ENCODE data around the gene IL20RA. TPM values are rescaled to one million over a fixed set of nuclear protein-coding genes. Genes with fewer than 3 reads are reported as not detected.
"Not testable (repeated sequence)": the region's sequence is repeated elsewhere in the genome, so short reads cannot be mapped to it uniquely, and the experiment has no call there.

IL20RA gene
- total and polyA plus RNA-seq, 5 donors from 2014 or later = not detected

GRCh38 chr6:136979206-136979605 is 65.6 kb downstream of the IL20RA start:
- no peaks in the 10 kb centered on the region for H3K36me3 Mint-ChIP-seq

GRCh38 chr6:136977075-136977474 is 67.7 kb downstream of the IL20RA start:
- ATAC-seq (ENCODE audit: low read depth in 2 of 2) = no peak
- H3K27ac ChIP-seq (ENCODE audit: insufficient read depth, low read length, poor library complexity, severe bottlenecking) = no peak overlapping the region
- no peak overlapping the region for H3K4me3 Mint-ChIP-seq
- H3K9me3 ChIP-seq (ENCODE audit: control insufficient read depth in 2 of 2, low read length in 2 of 2) = no peaks in the 10 kb centered on the region
- no peak overlapping the region for H3K27ac Mint-ChIP-seq
- H3K4me3 ChIP-seq (ENCODE audit: low read depth, low read length) = no peak overlapping the region
- H3K27me3 Mint-ChIP-seq = peaks cover 27% of the 10 kb centered on the region
- H3K27me3 ChIP-seq (ENCODE audit: control insufficient read depth, insufficient read depth, low read length) = peaks cover 7% of the 10 kb centered on the region
- DNase-seq = no peak
- H3K36me3 ChIP-seq (ENCODE audit: control insufficient read depth, insufficient read depth, low read length) = no peaks in the 10 kb centered on the region
- peaks cover 0 to 2% (median 0%) of the 10 kb centered on the region in 7 donors for H3K9me3 Mint-ChIP-seq
- H3K4me1 Mint-ChIP-seq = no peaks in the 10 kb centered on the region
- no peaks in the 10 kb centered on the region for H3K36me3 Mint-ChIP-seq
- H3K4me1 ChIP-seq (ENCODE audit: control insufficient read depth, insufficient read depth, low read length, poor library complexity, severe bottlenecking) = no peaks in the 10 kb centered on the region

More at GRCh38 chr6:136979206-136979605, 65.6 kb downstream of the IL20RA start:
- Histone ChIP-seq H3K9me3 (ENCODE audit: control insufficient read depth in 2 of 2, low read length in 2 of 2) (no peaks in the 10 kb centered on the region), H3K36me3 (ENCODE audit: control insufficient read depth, insufficient read depth, low read length) (no peaks in the 10 kb centered on the region), H3K27me3 (ENCODE audit: control insufficient read depth, insufficient read depth, low read length) (peaks cover 7% of the 10 kb centered on the region), H3K27ac (ENCODE audit: insufficient read depth, low read length, poor library complexity, severe bottlenecking) (no peak overlapping the region), H3K4me1 (ENCODE audit: control insufficient read depth, insufficient read depth, low read length, poor library complexity, severe bottlenecking) (no peaks in the 10 kb centered on the region), H3K4me3 (ENCODE audit: low read depth, low read length) (no peak overlapping the region)
- Mint-ChIP-seq H3K27me3 (peaks cover 25% of the 10 kb centered on the region), H3K4me3 (no peak overlapping the region), H3K9me3 (peaks cover 0 to 2% (median 0%) of the 10 kb centered on the region in 7 donors), H3K27ac (no peak overlapping the region), H3K4me1 (no peaks in the 10 kb centered on the region)
- ATAC-seq (ENCODE audit: low read depth in 2 of 2) (no peak), DNase-seq (no peak)

- no peak overlapping the region for H3K4me3 Mint-ChIP-seq
- no peak for DNase-seq
- Histone ChIP-seq H3K4me3 (ENCODE audit: low read depth, low read length) (no peak overlapping the region), H3K9me3 (ENCODE audit: control insufficient read depth in 2 of 2, low read length in 2 of 2) (no peaks in the 10 kb centered on the region), H3K36me3 (ENCODE audit: control insufficient read depth, insufficient read depth, low read length) (no peaks in the 10 kb centered on the region), H3K27me3 (ENCODE audit: control insufficient read depth, insufficient read depth, low read length) (peaks cover 7% of the 10 kb centered on the region), H3K4me1 (ENCODE audit: control insufficient read depth, insufficient read depth, low read length, poor library complexity, severe bottlenecking) (no peaks in the 10 kb centered on the region), H3K27ac (ENCODE audit: insufficient read depth, low read length, poor library complexity, severe bottlenecking) (no peak overlapping the region)
- no peaks in the 10 kb centered on the region for H3K36me3 Mint-ChIP-seq
- H3K4me1 Mint-ChIP-seq = no peaks in the 10 kb centered on the region
- no peak for ATAC-seq (ENCODE audit: low read depth in 2 of 2)
- H3K27me3 Mint-ChIP-seq = peaks cover 23% of the 10 kb centered on the region
- no peaks in the 10 kb centered on the region for H3K9me3 Mint-ChIP-seq
- H3K27ac Mint-ChIP-seq = no peak overlapping the region
These were observed 69.6 kb downstream of the IL20RA start for GRCh38 chr6:136975089-136975715.

GRCh38 chr6:136973781-136974180 is 71.0 kb downstream of the IL20RA start:
- H3K4me3 Mint-ChIP-seq; H3K36me3 Mint-ChIP-seq; H3K9me3 Mint-ChIP-seq; DNase-seq; H3K4me3 ChIP-seq (ENCODE audit: low read depth, low read length); H3K4me1 ChIP-seq (ENCODE audit: control insufficient read depth, insufficient read depth, low read length, poor library complexity, severe bottlenecking); H3K36me3 ChIP-seq (ENCODE audit: control insufficient read depth, insufficient read depth, low read length); ATAC-seq (ENCODE audit: low read depth in 2 of 2); H3K4me1 Mint-ChIP-seq; H3K27me3 ChIP-seq (ENCODE audit: control insufficient read depth, insufficient read depth, low read length); H3K27ac ChIP-seq (ENCODE audit: insufficient read depth, low read length, poor library complexity, severe bottlenecking); H3K9me3 ChIP-seq (ENCODE audit: control insufficient read depth in 2 of 2, low read length in 2 of 2): not testable (repeated sequence)
- Mint-ChIP-seq H3K27me3 (peaks cover 16% of the 10 kb centered on the region), H3K27ac (peak overlapping the region in 1 of 3 donors; percentile 81)

- Mint-ChIP-seq H3K27me3 (peaks cover 15% of the 10 kb centered on the region), H3K27ac (no peak overlapping the region), H3K9me3 (no peaks in the 10 kb centered on the region), H3K36me3 (no peaks in the 10 kb centered on the region), H3K4me1 (peaks cover 0 to 8% (median 3%) of the 10 kb centered on the region in 4 donors), H3K4me3 (no peak overlapping the region)
- Histone ChIP-seq H3K27me3 (ENCODE audit: control insufficient read depth, insufficient read depth, low read length) (peaks cover 1% of the 10 kb centered on the region), H3K4me1 (ENCODE audit: control insufficient read depth, insufficient read depth, low read length, poor library complexity, severe bottlenecking) (no peaks in the 10 kb centered on the region), H3K36me3 (ENCODE audit: control insufficient read depth, insufficient read depth, low read length) (no peaks in the 10 kb centered on the region), H3K4me3 (ENCODE audit: low read depth, low read length) (no peak overlapping the region), H3K27ac (ENCODE audit: insufficient read depth, low read length, poor library complexity, severe bottlenecking) (no peak overlapping the region), H3K9me3 (ENCODE audit: control insufficient read depth in 2 of 2, low read length in 2 of 2) (no peaks in the 10 kb centered on the region)
- no peak for ATAC-seq (ENCODE audit: low read depth in 2 of 2)
- no peak for DNase-seq
These were observed 73.2 kb downstream of the IL20RA start for GRCh38 chr6:136971609-136972008.

GRCh38 chr6:136969930-136970329 is 74.8 kb downstream of the IL20RA start:
- Mint-ChIP-seq H3K27me3 (peaks cover 15% of the 10 kb centered on the region), H3K4me3 (no peak overlapping the region), H3K9me3 (no peaks in the 10 kb centered on the region), H3K27ac (no peak overlapping the region), H3K36me3 (no peaks in the 10 kb centered on the region), H3K4me1 (peaks cover 0 to 8% (median 3%) of the 10 kb centered on the region in 4 donors)
- Histone ChIP-seq H3K4me3 (ENCODE audit: low read depth, low read length) (no peak overlapping the region), H3K36me3 (ENCODE audit: control insufficient read depth, insufficient read depth, low read length) (no peaks in the 10 kb centered on the region), H3K27me3 (ENCODE audit: control insufficient read depth, insufficient read depth, low read length) (peaks cover 5% of the 10 kb centered on the region), H3K9me3 (ENCODE audit: control insufficient read depth in 2 of 2, low read length in 2 of 2) (no peaks in the 10 kb centered on the region), H3K4me1 (ENCODE audit: control insufficient read depth, insufficient read depth, low read length, poor library complexity, severe bottlenecking) (no peaks in the 10 kb centered on the region), H3K27ac (ENCODE audit: insufficient read depth, low read length, poor library complexity, severe bottlenecking) (no peak overlapping the region)
- ATAC-seq (ENCODE audit: low read depth in 2 of 2) (no peak), DNase-seq (no peak)

- H3K27ac Mint-ChIP-seq = no peak overlapping the region
These were observed 75.3 kb downstream of the IL20RA start for GRCh38 chr6:136969433-136969832.

GRCh38 chr6:136968837-136969236 is 75.9 kb downstream of the IL20RA start:
- H3K36me3 ChIP-seq (ENCODE audit: control insufficient read depth, insufficient read depth, low read length) = no peaks in the 10 kb centered on the region
- Mint-ChIP-seq H3K27me3 (peaks cover 15% of the 10 kb centered on the region), H3K27ac (no peak overlapping the region), H3K4me3 (no peak overlapping the region), H3K36me3 (no peaks in the 10 kb centered on the region), H3K9me3 (no peaks in the 10 kb centered on the region), H3K4me1 (peaks cover 0 to 8% (median 3%) of the 10 kb centered on the region in 4 donors)
- no peak for DNase-seq
- no peaks in the 10 kb centered on the region for H3K9me3 ChIP-seq (ENCODE audit: control insufficient read depth in 2 of 2, low read length in 2 of 2)
- peaks cover 5% of the 10 kb centered on the region for H3K27me3 ChIP-seq (ENCODE audit: control insufficient read depth, insufficient read depth, low read length)
- H3K4me3 ChIP-seq (ENCODE audit: low read depth, low read length) = no peak overlapping the region
- no peak for ATAC-seq (ENCODE audit: low read depth in 2 of 2)
- H3K4me1 ChIP-seq (ENCODE audit: control insufficient read depth, insufficient read depth, low read length, poor library complexity, severe bottlenecking) = no peaks in the 10 kb centered on the region
- H3K27ac ChIP-seq (ENCODE audit: insufficient read depth, low read length, poor library complexity, severe bottlenecking) = no peak overlapping the region

More at GRCh38 chr6:136969433-136969832, 75.3 kb downstream of the IL20RA start:
- DNase-seq (no peak), ATAC-seq (ENCODE audit: low read depth in 2 of 2) (no peak)
- H3K4me3 ChIP-seq (ENCODE audit: low read depth, low read length) = no peak overlapping the region
- no peaks in the 10 kb centered on the region for H3K36me3 Mint-ChIP-seq
- H3K4me1 ChIP-seq (ENCODE audit: control insufficient read depth, insufficient read depth, low read length, poor library complexity, severe bottlenecking) = no peaks in the 10 kb centered on the region
- no peak overlapping the region for H3K4me3 Mint-ChIP-seq
- H3K4me1 Mint-ChIP-seq = peaks cover 0 to 8% (median 3%) of the 10 kb centered on the region in 4 donors
- H3K27ac ChIP-seq (ENCODE audit: insufficient read depth, low read length, poor library complexity, severe bottlenecking) = no peak overlapping the region
- peaks cover 5% of the 10 kb centered on the region for H3K27me3 ChIP-seq (ENCODE audit: control insufficient read depth, insufficient read depth, low read length)
- H3K36me3 ChIP-seq (ENCODE audit: control insufficient read depth, insufficient read depth, low read length) = no peaks in the 10 kb centered on the region
- H3K9me3 ChIP-seq (ENCODE audit: control insufficient read depth in 2 of 2, low read length in 2 of 2) = no peaks in the 10 kb centered on the region
- H3K9me3 Mint-ChIP-seq = no peaks in the 10 kb centered on the region
- H3K27me3 Mint-ChIP-seq = peaks cover 15% of the 10 kb centered on the region

Measured in CD4-positive, CD25-positive, alpha-beta regulatory T cell (primary cell).